Ovary (tissue), 9 donors: ENCODE results near the gene C3. TPM values are rescaled to one million over a fixed set of nuclear protein-coding genes. Genes with fewer than 3 reads are reported as not detected.
A peak's percentile ranks its signal among the peaks of the same experiment; 100 is the strongest.
"Not testable (repeated sequence)": the region's sequence is repeated elsewhere in the genome, so short reads cannot be mapped to it uniquely, and the experiment has no call there.

Experiments used
- DNase-seq, 5 donors: peaks; one replicate each; pipeline ENCODE4 v3.0.0-alpha.2; 2019 to 2020
- H3K27ac ChIP-seq, 2 donors: fragments of 200-600 bp; one replicate each; pipeline versions ENCODE4 v1.5.1 to v1.8.0; 2019 to 2022
- H3K27me3 ChIP-seq: fragments of 200-600 bp; one replicate; pipeline ENCODE4 v1.8.0; 2022
- H3K36me3 ChIP-seq: fragments of 200-600 bp; sonication (generic); one replicate; pipeline ENCODE4 v1.5.1; 2019
- H3K4me1 ChIP-seq: one replicate; pipeline ENCODE4 v1.8.1; 2013; ENCODE audit warnings: mild to moderate bottlenecking, moderate library complexity; ENCODE audit not compliant: insufficient read depth
- H3K4me3 ChIP-seq: fragments of 200-600 bp; sonication (generic); one replicate; pipeline ENCODE4 v1.5.1; 2017
- H3K9me3 ChIP-seq, 2 donors: fragments of 200-600 bp in 1 of 2; sonication (generic) in 1 of 2; one replicate each; pipeline versions ENCODE4 v1.5.1 to v1.8.1; 2013 to 2019; ENCODE audit warnings: mild to moderate bottlenecking in 1 of 2, moderate library complexity in 1 of 2
- CTCF ChIP-seq, 3 donors: fragments of 450-650 bp in 2 of 3; fragments of 200-600 bp in 1 of 3; IDR thresholded peaks; one replicate each; pipeline versions ENCODE4 v1.5.1 to v1.8.0; 2016 to 2022; ENCODE audit warnings: antibody characterized with exemption in 3 of 3, mild to moderate bottlenecking in 1 of 3
- EP300 ChIP-seq: sonication (generic); formaldehyde crosslinking; IDR thresholded peaks from one replicate; pipeline ENCODE4 v1.6.1; 2017; ENCODE audit warnings: antibody characterized with exemption
- POLR2A ChIP-seq: fragments of 450-650 bp; IDR thresholded peaks from one replicate; pipeline ENCODE4 v1.6.1; 2017; ENCODE audit warnings: antibody characterized with exemption, mild to moderate bottlenecking, moderate library complexity
- WGBS, 3 donors: extraction: QIAGEN DNeasy Blood & Tissue Kit in 1 of 3; methylation state at CpG; one replicate each; pipeline versions ENCODE4 v1.1.5 to v1.1.7; 2013 to 2017; 5-methylcytosine and 5-hydroxymethylcytosine counted together
- intact Hi-C, 4 donors: fragments of 100-400 bp; cut with DNase I; formaldehyde crosslinking; loops; one replicate each; pipeline versions ENCODE4 v1.11.0 to v1.15.1; 2022 to 2023
- polyA plus RNA-seq, 2 donors: library from polyadenylated mRNA; stranded (reverse); fragments of 200-250 nt in 1 of 2; fragments of 350-450 nt in 1 of 2; fragmentation: Illumina TruSeq in 1 of 2; extraction: RNeasy Lipid Tissue Mini Kit (QIAGEN cat#74804) in 1 of 2; gene quantifications; one replicate each; pipeline ENCODE4 v1.2.3, GENCODE V29; 2013 to 2014
- total RNA-seq, 7 donors: library from RNA; depleted of rRNA in 2 of 7; stranded (reverse); fragments of >200 nt in 2 of 7; fragmentation: NEBNext Ultra II Directional in 3 of 7; extraction: Animal tissue kit (Norgen Biotek cat#: 25700) in 3 of 7; gene quantifications; one replicate each; pipeline versions ENCODE4 v1.1.0 to v1.2.4, GENCODE V29; 2016 to 2023
- donor health status: DM: no; HTN: no; CAD: no; lungs with moderate emphysema.
- donor health status: DM: no; HTN: no; CAD: no.
- donor health status: Bipolar disorder and iron deficiency.
- donor health status: DM: yes; HTN: yes; CAD: no.
- donor health status: DM: no; HTN: no; CAD: no.
- donor health status: DM: yes; HTN: yes; CAD: no.

C3 gene
- total and polyA plus RNA-seq, 9 donors: 130 to 3,887 (median 1,173) TPM

- H3K27me3 ChIP-seq: no peaks in the 10 kb centered on the region
- DNase-seq: no peak
These were observed 44.2 kb downstream of the C3 start for GRCh38 chr19:6676288-6676687.

DNA sequence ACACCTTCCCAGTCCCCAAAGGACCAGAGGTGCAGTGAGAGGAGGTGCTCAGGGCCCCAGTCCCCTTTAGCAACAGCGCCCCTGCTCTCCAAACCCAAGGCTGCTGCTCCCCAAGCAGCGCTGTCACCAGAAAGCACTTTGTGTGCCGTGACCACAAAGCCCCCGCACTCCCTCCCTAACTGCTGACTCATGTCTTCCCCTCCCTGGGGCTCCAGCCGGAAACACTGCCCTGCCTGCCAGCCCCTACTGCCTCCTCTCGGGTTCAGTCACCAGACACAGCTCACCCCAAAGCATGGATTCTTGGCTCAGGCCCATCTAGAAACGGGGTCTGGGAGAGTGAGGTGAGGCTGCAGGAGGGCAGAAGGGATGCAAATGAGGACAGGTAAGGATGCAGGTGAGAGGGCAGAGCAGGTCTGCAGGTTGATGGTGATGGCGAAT lies 45.6 kb downstream of the C3 start:
- 19 to 22% (median 20%) methylated on average over 8 of the region's 8 CpGs for WGBS, 3 donors
- Histone ChIP-seq H3K27ac (no peak overlapping the region), H3K4me3 (no peak overlapping the region), H3K4me1 (no peaks in the 10 kb centered on the region), H3K27me3 (no peaks in the 10 kb centered on the region), H3K36me3 (no peaks in the 10 kb centered on the region), H3K9me3 (no peaks in the 10 kb centered on the region)
- TF ChIP-seq POLR2A: no peak
- no peak for TF ChIP-seq EP300
- TF ChIP-seq CTCF (IDR thresholded peaks at IDR 0.05): no peak
- intact Hi-C loops: no loop called here
- peak in 1 of 5 donors; percentile 28 for DNase-seq

More at GRCh38 chr19:6676288-6676687, 44.2 kb downstream of the C3 start:
- Histone ChIP-seq H3K9me3 (peaks cover 0 to 7% of the 10 kb centered on the region in 2 donors), H3K27ac (no peak overlapping the region), H3K4me1 (no peaks in the 10 kb centered on the region), H3K36me3 (no peaks in the 10 kb centered on the region), H3K4me3 (no peak overlapping the region)
- intact Hi-C loops: no loop called here
- TF ChIP-seq EP300 (no peak), CTCF (IDR thresholded peaks at IDR 0.05) (no peak), POLR2A (no peak)
- 82 to 86% (median 84%) methylated on average over 8 of the region's 8 CpGs for WGBS, 3 donors

GRCh38 chr19:6674408-6674807 lies 46.0 kb downstream of the C3 start:
- H3K36me3 ChIP-seq, DNase-seq, intact Hi-C loops, H3K27ac ChIP-seq, H3K4me3 ChIP-seq, H3K4me1 ChIP-seq, H3K9me3 ChIP-seq, H3K27me3 ChIP-seq: not testable (repeated sequence)
- WGBS, 3 donors: 85 to 89% (median 88%) methylated on average over 6 of the region's 6 CpGs

- 84 to 86% (median 85%) methylated on average over 6 of the region's 6 CpGs for WGBS, 3 donors
- no peaks in the 10 kb centered on the region for H3K4me1 ChIP-seq
- H3K27me3 ChIP-seq: no peaks in the 10 kb centered on the region
These were observed 47.7 kb downstream of the C3 start for GRCh38 chr19:6672693-6673290.

More at GRCh38 chr19:6672693-6673290, 47.7 kb downstream of the C3 start:
- Histone ChIP-seq H3K27ac (no peak overlapping the region), H3K4me3 (no peak overlapping the region), H3K36me3 (no peaks in the 10 kb centered on the region), H3K9me3 (no peaks in the 10 kb centered on the region)
- intact Hi-C loops: no loop called here
- no peak for TF ChIP-seq POLR2A
- TF ChIP-seq CTCF (IDR thresholded peaks at IDR 0.05): no peak
- TF ChIP-seq EP300: no peak
- no peak for DNase-seq
